ENCODE measurements around the gene NIPSNAP2. TPM values are rescaled to one million over a fixed set of nuclear protein-coding genes. Genes with fewer than 3 reads are reported as not detected.
"Not testable (repeated sequence)": the region's sequence is repeated elsewhere in the genome, so short reads cannot be mapped to it uniquely, and the experiment has no call there.

NIPSNAP2 gene
- total RNA-seq, 1 donor: 55.0 TPM

GRCh38 chr7:56046721-56047445 lies 82.5 kb downstream of the NIPSNAP2 start:
- no peak for TF ChIP-seq CTCF (IDR thresholded peaks at IDR 0.05; ENCODE audit: insufficient read depth, low read length)
- DNase-seq (ENCODE audit: low read depth): peak; percentile 98
- no peak overlapping the region for H3K4me3 ChIP-seq (ENCODE audit: low read depth, low read length)

DNA sequence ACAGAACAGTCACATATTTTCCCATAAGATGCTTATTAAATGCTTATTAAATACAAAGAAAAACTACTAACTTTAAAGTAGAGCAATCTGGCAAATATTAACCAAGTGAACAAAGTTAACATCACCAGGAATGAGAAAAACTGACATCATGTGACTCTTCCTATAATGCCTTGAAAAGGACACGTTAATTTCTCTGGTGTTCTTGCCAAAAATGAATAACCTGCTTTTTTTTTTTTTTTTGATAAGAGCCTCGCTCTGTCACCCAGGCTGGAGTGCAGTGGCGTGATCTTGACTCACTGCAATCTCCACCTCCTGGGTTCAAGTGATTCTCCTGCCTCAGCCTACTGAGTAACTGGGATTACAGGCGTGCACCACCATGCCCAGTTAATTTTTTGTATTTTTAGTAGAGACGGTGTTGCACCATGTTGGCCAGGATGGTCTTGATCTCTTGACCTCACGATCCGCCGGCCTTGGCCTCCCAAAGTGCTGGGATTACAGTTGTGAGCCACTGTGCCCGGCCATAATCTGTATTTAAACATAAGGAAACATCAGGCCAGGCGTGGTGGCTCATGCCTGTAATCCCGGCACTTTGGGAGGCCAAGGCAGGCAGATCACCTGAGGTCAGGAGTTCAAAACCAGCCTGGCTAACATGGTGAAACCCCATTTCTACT lies 83.2 kb downstream of the NIPSNAP2 start:
- DNase-seq (ENCODE audit: low read depth): peak; percentile 72
- H3K4me3 ChIP-seq (ENCODE audit: low read depth, low read length): not testable (repeated sequence)

- DNase-seq (ENCODE audit: low read depth): no peak
- no peak for TF ChIP-seq CTCF (IDR thresholded peaks at IDR 0.05; ENCODE audit: insufficient read depth, low read length)
- no peak overlapping the region for H3K4me3 ChIP-seq (ENCODE audit: low read depth, low read length)
Observed at GRCh38 chr7:56048245-56048644, 83.9 kb downstream of the NIPSNAP2 start.

DNA sequence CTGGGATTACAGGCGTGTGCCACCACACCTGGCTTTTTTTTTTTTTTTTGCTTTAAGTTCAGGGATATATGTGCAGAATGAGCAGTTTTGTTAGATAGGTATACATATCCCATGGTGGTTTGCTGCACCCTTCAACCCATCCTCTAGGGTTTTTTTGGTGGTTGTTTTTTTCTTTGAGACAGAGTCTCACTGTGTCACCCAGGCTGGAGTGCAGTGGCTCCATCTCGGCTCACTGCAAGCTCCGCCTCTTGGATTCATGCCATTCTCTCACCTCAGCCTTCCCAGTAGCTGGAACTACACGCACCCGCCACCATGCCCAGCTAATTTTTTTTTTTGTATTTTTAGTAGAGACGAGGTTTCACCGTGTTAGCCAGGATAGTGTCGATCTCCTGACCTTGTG lies 84.4 kb downstream of the NIPSNAP2 start:
- DNase-seq (ENCODE audit: low read depth); H3K4me3 ChIP-seq (ENCODE audit: low read depth, low read length): not testable (repeated sequence)

Other genes starting within 250 kb of the NIPSNAP2 start
- gene SEPTIN14, start 101.8 kb upstream of the NIPSNAP2 start, total RNA-seq (ENCODE audit: low replicate concordance): not detected in 2 replicates
- 2.9 and 16.8 TPM in 2 replicates for gene ZNF713, start 77.1 kb upstream of the NIPSNAP2 start, total RNA-seq (ENCODE audit: low replicate concordance)
- gene MRPS17, start 12.7 kb upstream of the NIPSNAP2 start, total RNA-seq (ENCODE audit: low replicate concordance): 9.0 and 15.8 TPM in 2 replicates
- gene PSPH, start 86.9 kb downstream of the NIPSNAP2 start, total RNA-seq (ENCODE audit: low replicate concordance): 48.8 and 84.3 TPM in 2 replicates
- 188 and 193 TPM in 2 replicates for gene CCT6A, start 87.2 kb downstream of the NIPSNAP2 start, total RNA-seq (ENCODE audit: low replicate concordance)
- gene SUMF2, start 99.7 kb downstream of the NIPSNAP2 start, total RNA-seq (ENCODE audit: low replicate concordance): 177 and 199 TPM in 2 replicates
- 2.3 and 3.4 TPM in 2 replicates for gene PHKG1, start 128.4 kb downstream of the NIPSNAP2 start, total RNA-seq (ENCODE audit: low replicate concordance)
- 175 and 348 TPM in 2 replicates for gene CHCHD2, start 141.9 kb downstream of the NIPSNAP2 start, total RNA-seq (ENCODE audit: low replicate concordance)
- gene NUPR2, start 151.8 kb downstream of the NIPSNAP2 start, total RNA-seq (ENCODE audit: low replicate concordance): not detected in 2 replicates

Measured in fibroblast of the aortic adventitia (primary cell).